ENCODE results near the gene AXIN1.

DNA sequence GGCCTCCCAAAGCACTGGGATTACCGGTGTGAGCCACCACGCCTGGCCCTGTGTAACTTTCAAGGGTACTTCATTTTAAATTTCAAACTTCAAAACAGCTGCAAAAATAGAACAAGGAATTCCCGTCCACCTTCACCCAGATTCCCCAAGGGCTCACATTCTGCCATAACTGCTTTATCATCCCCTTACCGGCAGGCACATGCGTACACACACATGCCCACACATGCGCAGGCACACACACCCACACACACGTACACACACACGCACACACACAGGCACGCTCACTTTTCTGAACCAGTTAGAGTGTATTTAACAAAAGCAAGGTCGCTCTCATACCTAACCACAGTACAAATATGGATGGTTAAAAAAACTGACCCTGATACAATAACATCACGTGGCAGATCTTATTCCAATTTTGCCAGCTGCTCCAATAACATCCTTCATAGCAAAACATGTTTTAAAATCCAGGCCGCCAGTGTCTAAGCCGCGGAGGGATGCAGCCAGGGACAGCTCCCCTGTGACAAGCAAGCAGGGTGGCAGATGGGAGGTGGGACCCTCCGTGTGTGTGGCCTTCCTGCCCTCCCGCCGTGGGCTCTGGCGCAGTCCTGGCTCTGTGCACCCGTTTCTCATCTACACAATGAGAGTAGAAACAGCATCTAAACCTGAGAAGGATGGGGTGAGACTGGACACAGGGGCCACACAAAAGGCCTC, 46.5 kb downstream of the AXIN1 start:
- TF ChIP-seq, protein P1, sequence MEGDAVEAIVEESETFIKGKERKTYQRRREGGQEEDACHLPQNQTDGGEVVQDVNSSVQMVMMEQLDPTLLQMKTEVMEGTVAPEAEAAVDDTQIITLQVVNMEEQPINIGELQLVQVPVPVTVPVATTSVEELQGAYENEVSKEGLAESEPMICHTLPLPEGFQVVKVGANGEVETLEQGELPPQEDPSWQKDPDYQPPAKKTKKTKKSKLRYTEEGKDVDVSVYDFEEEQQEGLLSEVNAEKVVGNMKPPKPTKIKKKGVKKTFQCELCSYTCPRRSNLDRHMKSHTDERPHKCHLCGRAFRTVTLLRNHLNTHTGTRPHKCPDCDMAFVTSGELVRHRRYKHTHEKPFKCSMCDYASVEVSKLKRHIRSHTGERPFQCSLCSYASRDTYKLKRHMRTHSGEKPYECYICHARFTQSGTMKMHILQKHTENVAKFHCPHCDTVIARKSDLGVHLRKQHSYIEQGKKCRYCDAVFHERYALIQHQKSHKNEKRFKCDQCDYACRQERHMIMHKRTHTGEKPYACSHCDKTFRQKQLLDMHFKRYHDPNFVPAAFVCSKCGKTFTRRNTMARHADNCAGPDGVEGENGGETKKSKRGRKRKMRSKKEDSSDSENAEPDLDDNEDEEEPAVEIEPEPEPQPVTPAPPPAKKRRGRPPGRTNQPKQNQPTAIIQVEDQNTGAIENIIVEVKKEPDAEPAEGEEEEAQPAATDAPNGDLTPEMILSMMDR (conservative IDR thresholded peaks at IDR 0.05; ENCODE audit: low read depth, low read length): no peak
- no peak for TF ChIP-seq EZH2 (IDR thresholded peaks at IDR 0.05; ENCODE audit: borderline replicate concordance, low read depth, low read length, poor library complexity, severe bottlenecking)
